GM21423 (cell line): ENCODE measurements around the gene AXIN1.
"Not testable (repeated sequence)": the region's sequence is repeated elsewhere in the genome, so short reads cannot be mapped to it uniquely, and the experiment has no call there.

Source experiments
- ATAC-seq: cut with Tn5 transposase; IDR thresholded peaks from one replicate; pipeline ENCODE4 v1.9.1; 2021; ENCODE audit warnings: mild to moderate bottlenecking, moderate library complexity; ENCODE audit not compliant: unreplicated experiment

Gene AXIN1

DNA sequence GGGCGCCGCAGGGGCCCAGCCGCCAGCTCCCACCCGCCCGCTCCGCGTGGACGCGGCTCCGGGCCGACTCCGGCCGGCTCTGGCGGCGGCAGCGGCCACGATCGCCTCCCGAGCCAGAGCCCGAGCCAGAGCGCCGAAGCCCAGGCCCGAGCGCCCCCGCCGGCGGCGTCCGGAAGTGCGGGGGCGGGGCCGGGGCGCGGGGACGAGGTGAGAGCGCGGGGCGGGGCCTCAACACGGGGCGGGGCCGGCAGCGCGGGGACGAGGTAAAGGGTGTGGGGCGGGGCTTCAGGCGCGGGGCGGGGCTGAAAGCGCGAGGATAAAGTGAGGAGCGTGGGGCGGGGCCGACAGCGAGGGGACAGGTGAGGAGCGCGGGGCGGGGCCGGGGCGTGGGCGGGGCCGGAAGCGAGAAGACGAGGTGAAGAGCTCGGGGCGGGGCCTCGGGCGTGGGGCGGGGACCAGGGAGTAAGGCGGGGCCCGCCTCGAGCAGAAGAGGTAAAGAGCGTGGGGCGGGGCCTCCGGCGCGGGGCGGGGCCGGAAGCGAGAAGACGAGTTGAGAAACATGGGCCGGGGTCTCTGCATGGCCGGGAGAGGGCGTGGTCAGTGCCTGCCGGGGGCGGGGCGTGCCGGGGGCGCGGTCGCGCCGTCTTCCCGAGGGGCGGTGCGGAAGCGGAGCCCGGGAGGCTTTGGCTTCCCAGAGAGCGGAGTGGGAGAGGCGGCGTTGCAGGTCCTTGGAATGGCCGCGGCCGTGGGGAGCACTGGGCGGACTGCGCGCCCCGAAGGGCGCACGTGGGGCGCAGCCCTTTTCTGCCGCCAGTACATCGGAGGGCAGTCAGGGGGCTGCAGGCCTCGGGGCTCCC is at the start of gene AXIN1:
AXIN1 (minus strand) TSS at position 177 of the 857 bp plus-strand sequence. CDS start 5,698 bp downstream, outside the sequence.
- ATAC-seq = peak; percentile 54

DNA sequence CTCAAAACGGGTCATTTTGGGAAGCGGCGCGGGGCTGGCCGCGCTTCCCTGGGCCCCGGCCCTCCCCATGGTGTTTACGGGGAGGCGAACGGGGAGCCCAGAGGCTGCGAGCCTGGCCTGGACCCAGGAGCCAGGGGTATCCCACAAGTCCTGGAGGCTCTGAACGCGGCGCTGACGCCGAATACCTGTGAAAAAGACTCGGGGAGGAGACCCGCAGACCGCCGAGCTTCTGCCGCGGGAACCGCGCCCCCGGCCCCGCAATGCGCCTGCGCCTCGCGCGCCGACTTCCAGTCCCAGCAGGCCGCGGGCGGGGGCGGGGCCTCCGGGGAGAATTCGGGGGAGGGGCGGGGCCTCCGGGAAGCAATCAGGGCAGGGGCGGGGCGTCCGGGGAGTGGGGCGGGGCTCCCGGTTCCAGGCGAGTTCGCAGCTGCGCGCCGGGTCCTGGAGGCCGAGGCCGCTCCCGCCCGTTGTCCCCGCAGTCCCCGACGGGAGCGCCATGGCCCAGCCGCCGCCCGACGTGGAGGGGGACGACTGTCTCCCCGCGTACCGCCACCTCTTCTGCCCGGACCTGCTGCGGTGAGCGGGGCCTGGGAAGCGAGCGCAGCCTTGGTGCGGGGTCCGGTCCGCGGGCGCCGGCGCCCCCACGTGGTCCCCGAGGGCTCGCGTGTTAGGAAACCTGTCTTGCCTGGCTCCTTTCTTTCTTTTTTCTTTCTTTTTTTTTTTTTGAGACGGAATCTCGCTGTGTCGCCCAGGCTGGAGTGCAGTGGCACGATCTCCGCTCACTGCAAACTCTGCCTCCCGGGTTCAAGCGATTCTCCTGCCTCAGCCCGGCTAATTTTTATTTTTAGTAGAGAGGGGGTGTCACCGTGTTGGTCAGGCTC is 49.2 kb upstream of the AXIN1 start, which contains the start of gene DECR2:
DECR2 (plus strand) TSS at position 418 of the 881 bp plus-strand sequence; CDS start at position 497, 79 bp downstream.
- peak; percentile 63 for ATAC-seq

DNA sequence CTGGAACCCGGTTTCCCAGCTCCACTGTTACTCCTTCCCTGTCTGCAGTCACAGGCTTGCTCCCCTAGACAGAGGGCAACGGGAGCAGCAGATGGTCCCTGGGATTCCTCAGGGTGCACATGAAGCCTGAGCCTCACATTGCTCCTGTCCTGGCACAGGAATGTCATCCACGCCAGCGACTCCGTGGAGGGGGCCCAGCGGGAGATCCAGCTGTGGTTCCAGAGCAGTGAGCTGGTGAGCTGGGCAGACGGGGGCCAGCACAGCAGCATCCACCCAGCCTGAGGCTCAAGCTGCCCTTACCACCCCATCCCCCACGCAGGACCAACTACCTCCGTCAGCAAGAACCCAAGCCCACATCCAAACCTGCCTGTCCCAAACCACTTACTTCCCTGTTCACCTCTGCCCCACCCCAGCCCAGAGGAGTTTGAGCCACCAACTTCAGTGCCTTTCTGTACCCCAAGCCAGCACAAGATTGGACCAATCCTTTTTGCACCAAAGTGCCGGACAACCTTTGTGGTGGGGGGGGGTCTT is 47.6 kb upstream of the AXIN1 start:
- no peak for ATAC-seq

DNA sequence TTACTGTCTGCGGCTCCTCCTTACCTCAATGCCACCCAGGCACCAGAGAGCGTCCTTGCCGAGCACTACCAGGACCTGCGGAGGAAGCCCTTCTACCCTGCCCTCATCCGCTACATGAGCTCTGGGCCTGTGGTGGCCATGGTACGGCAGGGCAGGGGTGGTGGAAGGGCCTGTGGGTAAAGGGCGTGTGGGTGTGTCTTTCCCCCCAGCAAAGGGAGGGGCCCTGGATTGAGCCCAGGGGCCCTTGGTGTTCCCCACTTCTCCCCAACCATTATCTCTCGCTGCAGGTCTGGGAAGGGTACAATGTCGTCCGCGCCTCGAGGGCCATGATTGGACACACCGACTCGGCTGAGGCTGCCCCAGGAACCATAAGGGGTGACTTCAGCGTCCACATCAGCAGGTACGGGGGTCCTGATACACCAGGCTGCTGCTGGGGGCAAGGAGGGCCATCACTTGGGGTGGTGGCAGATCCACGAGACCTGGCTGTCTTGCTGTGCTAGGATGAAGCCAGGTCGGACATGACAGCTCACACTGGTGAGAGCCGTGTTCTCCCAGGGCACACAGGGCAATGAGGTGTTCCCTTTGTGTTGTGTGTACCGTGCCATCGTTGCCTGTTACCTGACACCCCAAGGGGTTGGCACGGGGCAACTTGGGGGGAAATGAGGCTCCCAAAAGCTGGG is 47.0 kb upstream of the AXIN1 start:
- ATAC-seq = no peak

DNA sequence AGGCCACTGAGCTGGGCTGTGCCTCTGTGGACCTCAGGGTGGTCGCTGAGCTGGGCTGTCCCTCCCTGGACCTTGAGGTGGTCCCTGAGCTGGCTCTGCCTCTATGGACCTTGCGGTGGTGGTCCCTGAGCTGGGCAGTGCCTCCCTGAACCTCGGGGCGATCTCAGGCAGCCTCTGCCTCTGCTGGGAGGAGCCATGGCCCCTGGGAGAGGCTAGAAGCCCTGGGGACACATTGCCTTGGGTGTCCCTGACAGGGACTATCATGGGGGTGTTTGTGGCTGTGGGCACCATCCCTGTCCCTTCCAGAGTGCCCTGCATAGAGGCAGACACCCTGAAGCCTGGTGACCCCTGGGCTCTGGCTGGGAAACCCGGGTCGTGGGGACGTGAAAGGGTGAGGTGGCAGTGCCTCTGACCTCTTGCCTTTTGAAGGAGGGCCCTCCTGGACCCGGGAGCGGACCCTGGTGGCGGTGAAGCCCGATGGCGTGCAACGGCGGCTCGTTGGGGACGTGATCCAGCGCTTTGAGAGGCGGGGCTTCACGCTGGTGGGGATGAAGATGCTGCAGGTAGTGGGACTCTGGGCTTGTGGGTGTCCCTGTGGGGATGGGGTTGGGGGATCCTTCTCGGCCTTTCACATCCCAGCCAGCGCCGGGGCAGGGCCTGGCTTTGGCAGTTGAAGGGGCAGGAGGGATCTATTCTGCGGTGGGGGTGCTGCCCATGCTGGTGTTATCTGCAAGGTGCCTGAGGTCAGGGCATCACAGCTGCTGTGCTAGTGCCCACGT is 46.2 kb upstream of the AXIN1 start:
- no peak for ATAC-seq

DNA sequence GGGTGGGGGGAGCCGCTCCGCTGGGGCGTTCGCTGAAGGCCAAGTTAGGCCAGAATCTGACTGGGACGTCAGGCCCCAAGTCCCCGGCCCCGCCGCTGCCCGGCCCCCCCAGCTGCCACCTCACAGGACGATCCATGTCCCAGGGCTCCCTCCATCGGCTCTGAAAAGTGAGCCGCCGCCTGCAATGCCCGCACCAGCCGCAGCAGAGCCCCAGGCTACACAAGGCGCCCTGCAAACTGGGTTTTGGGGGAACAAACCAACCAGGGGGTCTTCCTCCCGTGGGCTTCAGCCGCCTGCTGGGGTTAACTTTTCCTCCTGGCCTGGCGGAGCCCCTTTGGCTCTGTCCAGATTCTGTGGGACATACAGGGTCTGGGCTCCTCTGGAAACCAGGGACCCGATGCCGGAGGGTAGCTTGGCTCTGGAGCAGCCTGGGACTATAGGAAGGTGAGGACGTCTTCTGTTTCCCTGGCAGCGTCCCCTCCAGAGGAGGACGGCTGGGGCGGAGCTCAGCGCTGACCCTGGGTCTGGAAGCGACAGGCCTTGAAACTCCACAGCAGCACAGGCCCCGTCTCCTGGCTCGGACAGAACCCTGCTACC is 45.3 kb upstream of the AXIN1 start:
- no peak for ATAC-seq

DNA sequence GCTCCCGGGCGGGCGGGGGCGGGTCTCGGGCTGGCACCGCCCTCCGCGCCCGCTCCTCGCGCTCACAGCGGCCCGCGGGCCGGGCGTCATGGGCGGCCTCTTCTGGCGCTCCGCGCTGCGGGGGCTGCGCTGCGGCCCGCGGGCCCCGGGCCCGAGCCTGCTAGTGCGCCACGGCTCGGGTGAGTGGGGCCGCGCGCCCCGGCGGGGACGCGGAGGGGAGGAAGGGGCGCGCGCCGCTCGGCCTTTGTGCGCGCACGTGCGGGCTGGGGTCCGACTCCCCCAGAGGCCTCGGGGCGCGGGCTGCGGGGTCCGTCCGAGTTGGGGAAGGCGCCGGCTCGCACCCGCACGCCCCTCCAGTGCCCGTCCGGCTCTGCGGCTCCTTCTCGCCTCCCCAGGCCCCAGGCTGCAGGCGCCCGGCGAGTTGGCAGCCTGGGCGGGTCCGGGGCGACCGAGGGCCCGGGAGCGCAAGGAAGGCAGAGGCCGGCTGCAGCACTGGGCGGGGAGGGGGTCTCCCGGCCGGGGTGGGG is 44.7 kb upstream of the AXIN1 start, which contains the start of gene NME4:
NME4 (plus strand) TSS at position 65 of the 527 bp plus-strand sequence; CDS start at position 89, 24 bp downstream.
- ATAC-seq = no peak

GRCh38 chr16:396605-397004 is 44.1 kb upstream of the AXIN1 start:
- no peak for ATAC-seq

- ATAC-seq = no peak
Measured at GRCh38 chr16:396199-396598, 43.7 kb upstream of the AXIN1 start.

DNA sequence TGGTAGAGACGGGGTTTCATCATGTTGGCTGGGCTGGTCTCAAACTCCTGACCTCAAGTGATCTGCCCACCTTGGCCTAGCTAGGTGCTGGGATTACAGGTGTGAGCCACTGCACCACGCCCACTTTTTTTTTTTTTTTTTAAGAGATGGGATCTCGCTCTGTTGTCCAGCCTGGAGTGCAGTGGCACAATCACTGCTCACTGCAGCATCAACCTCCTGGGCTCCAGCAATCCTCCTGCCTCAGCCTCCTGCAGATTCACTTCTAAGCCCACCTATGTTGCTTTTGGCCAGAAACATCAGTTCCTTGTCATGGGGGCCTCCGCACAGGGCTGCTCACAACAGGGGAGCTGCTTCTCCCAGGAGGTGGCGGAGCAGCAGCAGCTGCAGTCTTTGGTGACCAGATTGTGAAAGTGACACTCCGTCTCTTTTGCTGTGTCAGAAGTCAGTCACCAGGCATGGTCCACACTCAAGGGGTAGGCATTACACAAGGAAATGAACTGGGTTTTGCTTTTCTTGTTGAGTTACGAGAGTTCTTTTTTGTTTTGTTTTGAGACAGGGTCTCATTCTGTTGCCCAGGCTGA is 40.0 kb upstream of the AXIN1 start:
- no peak for ATAC-seq

- no peak for ATAC-seq
Measured at GRCh38 chr16:391885-392335, 39.4 kb upstream of the AXIN1 start.

GRCh38 chr16:389352-389751 is 36.8 kb upstream of the AXIN1 start:
- no peak for ATAC-seq

DNA sequence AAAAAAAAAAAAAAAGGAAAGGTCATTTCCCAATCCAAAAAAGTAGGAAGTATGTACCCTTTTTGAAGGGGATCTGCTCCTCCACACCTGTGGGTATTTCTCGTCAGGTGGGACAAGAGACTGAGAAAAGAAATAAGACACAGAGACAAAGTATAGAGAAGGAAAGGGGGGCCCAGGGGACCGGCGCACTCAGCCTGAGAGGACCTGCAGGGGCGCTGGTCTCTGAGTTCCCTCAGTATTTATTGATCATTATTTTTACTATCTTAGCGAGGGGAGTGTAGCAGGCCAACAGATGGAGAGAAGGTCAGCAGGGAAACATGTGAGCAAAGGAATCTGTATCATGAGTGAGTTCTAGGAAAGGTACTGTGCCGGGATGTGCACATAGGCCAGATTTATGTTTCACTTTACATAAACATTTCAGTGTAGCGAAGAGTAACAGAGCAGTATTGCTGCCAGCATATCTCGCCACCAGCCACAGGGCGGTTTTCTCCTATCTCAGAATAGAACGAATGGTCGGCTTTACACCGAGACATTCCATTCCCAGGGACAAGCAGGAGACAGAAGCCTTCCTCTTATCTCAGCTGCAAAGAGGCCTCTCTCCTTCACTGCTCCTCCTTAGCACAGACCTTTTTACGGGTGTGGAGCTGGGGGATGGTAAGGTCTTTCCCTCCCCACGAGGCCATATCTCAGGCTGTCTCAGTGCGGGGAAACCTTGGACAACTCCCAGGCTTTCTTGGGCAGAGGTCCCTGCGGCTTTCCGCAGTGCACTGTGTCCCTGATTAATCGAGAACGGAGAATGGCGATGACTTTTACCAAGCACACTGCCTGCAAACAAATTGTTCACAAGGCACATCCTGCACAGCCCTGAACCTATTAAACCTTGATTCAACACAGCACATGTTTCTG is 35.5 kb upstream of the AXIN1 start:
- ATAC-seq = not testable (repeated sequence)

DNA sequence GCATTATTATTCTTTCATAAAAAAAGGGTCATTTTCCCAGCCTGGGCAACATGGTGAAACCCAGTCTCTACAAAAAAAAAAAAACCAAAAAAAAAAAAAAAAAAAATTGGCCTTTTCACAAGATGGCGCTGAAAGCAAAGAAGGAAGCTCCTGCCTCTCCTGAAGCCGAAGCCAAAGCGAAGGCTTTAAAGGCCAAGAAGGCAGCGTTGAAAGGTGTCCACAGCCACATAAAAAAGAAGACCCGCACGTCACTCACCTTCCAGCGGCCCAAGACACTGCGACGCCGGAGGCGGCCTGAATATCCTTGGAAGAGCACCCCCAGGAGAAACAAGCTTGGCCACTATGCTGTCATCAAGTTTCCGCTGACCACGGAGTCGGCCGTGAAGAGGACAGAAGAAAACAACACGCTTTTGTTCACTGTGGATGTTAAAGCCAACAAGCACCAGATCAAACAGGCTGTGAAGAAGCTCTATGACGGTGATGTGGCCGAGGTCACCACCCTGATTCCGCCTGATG is 34.2 kb upstream of the AXIN1 start:
- no peak for ATAC-seq

- peak; percentile 37 for ATAC-seq
Measured at GRCh38 chr16:383326-384051, 31.0 kb upstream of the AXIN1 start.

DNA sequence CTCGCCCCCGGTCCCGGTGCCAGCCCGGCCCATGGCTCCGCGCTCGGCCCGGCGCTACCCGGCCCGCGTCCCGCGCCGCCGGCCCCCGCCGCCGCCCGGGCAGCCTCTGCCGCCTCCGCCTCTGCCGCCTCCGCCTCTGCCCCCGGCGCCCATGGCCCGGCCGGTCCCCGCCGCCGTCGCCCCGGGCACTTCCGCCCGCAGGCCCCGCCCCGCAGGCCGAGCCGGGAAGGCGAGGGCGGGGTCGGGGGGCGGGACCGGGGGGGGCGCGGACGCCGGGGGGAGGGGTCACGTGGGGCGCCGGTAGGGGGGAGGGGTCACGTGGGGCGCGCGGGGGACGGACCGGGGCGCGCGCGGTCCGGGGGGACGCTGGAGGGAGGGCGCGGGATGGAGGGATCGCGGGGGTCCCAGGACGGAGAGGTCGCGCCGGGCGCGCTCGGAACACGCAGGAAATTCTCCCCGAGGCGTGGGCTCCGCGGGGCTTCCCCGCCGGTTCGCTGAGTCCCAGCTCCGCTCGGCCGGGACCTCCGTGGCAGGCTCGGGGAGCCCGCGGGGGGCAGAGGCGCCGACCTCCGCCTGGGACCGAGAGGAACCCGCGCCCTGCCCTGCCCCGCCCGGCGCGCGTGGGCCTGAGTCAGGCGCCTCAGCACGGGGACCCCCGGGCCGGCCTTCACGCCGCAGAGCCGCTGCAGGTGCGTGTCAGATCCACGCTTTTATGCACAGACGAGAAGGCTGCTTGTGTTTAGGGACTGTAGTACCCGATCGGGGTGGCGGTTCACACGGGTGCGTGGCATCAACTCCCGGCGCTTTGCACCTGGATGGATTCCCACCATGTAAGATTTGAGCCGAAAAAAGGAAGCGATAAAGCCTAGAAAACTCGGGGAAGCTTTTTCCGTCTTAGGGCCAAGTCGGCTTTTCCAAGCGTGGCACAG is 29.5 kb upstream of the AXIN1 start, which contains the start of gene PGAP6:
PGAP6 (minus strand) TSS at position 190 of the 929 bp plus-strand sequence; CDS start at position 33, 157 bp downstream.
- peak; percentile 49 for ATAC-seq
